Activated T-helper 1 cell treated with Interleukin-2 at 50 U/mL for 16 hours (primary cell): ENCODE results near the gene DHRS13.
"Not testable (repeated sequence)": the region's sequence is repeated elsewhere in the genome, so short reads cannot be mapped to it uniquely, and the experiment has no call there.

Experiments
- DNase-seq: peaks from one replicate; pipeline ENCODE4 v3.0.0-alpha.2; 2020; ENCODE audit warnings: low read depth

DHRS13 gene

GRCh38 chr17:28903546-28903841, 615 bp upstream of the DHRS13 start:
- not testable (repeated sequence) for DNase-seq

- no peak for DNase-seq
Measured at GRCh38 chr17:28901866-28902818, 737 bp downstream of the DHRS13 start.

DNA sequence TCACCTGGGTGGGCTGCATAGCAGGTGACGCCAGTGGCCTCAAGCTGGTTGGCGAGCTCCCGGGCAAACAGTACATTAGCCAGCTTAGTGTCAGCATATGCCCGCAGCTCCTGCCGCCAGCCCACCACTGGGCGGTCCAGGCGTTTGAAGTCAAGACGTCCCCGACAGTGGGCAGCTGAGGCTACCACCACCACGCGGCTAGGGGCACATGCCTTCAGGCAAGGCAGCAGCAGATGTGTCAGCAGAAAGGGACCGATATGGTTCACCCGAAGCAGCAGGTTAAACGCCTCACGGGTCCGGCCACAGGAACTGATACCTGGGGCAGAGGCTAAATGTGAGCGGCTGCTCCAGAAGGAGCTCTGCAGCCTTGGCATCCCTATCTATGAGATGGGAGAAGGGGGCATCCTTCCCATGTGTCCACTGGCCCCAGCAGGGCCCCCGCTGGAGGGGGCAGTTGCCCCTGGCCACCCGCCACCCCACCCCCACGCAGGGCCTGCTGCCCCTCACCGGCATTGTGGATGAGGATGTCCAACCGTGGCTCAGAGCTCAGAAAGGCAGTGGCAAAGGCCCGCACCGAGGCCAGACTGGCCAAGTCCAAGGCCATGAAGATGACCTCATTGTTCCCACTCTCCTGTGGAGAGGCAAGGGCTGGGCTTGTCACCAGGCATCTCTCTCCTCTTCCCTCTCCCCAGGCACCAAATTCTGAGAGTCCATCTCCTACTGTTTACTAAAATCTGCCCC, 1.7 kb downstream of the DHRS13 start:
- DNase-seq, result no peak

GRCh38 chr17:28899212-28899815, 3.6 kb downstream of the DHRS13 start:
- no peak for DNase-seq

GRCh38 chr17:28898527-28898955, 4.3 kb downstream of the DHRS13 start:
- no peak for DNase-seq

GRCh38 chr17:28897769-28898526, 4.9 kb downstream of the DHRS13 start:
- DNase-seq, result no peak

- DNase-seq, result peak; percentile 53
Measured at GRCh38 chr17:28896884-28897768, 5.8 kb downstream of the DHRS13 start, which contains the start of gene FLOT2. TSS of gene FLOT2 (minus strand) at chr17:28897733. CDS start at chr17:28897574, 159 bp downstream.

DNA sequence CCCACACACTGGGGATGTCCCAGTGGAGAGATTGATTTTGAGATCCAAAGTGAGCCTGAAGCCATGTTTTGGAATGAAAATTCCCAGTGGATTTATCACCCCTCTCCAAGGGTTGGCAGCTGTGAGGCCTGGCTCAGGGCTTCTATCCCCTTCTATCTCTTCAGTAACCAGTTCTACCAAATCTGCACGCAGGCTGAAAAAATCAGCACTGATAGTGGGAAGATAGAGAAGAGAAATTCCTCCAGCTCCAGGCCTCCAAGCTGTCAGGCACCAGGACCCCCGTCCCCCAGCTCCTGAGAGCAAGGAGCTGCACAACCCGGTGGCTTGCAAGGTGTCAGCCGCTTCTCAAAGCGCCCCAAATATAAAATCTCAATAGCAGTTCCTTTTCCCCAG, 6.4 kb downstream of the DHRS13 start:
- DNase-seq, result no peak

DNA sequence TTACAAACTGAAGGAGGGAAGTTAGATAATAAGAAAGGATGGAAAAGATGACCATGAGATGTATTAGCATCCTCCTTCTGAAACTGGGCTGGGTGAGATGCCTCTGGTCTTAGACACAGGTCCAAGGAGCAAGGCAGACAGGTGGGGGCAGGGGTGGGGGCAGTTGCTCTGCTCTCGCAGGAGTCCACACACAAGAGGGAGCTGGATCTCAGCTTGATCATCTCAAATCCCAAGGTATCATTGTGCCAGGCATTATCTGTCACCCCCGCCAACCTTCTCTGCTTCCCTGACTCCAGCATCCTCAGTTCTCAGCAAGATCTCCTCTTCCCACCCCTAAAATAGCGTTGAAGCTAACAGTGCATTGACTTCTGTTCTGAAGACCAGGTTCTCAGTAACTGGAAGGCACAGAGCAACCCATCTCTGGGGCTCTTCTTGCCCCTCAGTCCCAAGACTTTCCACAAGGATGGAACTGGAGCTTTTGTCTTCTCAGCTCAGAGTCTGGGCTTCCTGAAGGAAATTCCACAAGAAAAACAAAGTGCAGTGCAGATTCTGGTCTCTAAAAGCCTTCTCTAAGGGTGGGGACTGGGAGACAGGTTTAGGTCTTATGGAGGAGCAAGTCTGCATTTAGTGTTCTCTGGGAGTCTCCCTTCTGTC, 7.0 kb downstream of the DHRS13 start:
- DNase-seq, result no peak

DNA sequence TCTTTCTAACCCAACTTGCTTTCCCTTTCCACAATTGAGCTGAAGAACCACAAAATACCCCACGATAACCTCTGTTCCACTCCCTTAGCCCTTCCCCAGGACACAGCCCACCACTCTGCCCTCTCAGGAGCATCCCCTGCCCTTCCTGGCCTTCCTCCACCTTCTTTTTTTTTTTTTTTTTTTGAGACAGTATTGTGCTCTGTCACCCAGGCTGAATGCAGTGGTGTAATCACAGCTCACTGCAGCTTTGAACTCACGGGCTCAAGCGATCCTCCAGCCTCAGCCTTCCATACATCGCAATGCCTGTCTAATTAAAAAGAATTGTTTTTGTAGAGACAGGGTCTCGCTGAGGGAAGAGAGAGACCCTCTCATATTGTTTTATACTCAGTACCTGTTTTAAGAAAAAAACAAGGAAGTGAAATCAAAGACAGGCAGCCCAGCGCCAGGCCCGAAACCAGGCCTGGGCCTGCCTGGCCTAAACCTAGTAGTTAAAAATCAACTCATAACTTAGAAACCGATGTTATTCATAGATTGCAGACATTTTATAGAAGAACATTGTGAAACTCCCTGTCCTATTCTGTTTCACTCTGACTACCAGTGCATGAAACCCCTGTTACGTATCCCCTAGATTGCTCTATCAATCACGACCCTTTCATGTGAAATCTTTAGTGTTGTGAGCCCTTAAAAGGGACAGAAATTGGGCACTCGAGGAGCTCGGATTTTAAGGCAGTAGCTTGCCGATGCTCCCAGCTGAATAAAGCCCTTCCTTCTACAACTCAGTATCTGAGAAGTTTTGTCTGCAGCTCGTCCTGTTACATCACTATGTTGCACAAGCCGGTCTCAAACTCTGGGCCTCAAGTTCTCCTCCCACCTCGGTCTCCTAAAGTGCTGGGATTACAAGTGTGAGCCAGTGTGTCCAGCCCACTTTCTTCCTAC, 9.4 kb downstream of the DHRS13 start:
- not testable (repeated sequence) for DNase-seq

DNA sequence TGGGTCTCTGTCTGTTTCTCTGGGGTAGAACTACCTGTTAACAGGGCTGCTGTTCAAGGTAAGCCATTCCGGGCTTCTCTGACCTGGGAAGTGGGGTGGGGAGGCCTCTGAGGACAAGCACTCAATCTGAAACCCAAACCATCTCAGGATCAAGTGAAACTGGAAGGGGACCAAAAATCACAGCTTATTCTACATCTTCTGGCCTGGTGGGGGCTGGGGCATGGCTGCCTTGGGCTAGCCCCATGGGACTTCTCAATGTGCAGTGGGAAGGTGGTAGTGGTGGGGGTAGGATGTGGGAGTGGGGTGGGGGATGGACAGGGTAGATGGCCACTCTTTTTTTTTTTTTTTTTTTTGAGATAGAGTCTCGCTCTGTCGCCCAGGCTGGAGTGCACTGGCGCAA, 10.9 kb downstream of the DHRS13 start:
- DNase-seq, result no peak

GRCh38 chr17:28891201-28891600, 11.7 kb downstream of the DHRS13 start:
- DNase-seq, result no peak

GRCh38 chr17:28889996-28890395, 12.9 kb downstream of the DHRS13 start:
- no peak for DNase-seq

DNA sequence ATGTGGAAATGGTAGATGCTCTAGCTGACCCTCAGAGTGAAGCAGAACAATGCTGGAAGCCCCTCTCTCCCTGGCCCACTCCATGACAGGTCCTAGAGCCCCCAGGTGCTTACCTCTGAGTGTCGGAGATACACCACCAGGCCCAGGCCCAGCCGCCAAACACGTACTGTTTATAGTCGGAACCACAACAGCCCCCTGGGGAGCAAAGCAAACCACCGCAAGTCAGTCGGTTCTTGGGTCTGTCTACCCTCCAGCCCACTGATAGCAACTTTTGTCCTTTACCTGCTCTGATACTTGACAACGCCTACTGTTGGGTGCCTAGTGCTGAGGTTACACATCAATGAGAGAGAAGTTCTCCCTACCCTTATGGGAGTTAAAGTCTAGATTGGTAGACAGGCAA, 14.0 kb downstream of the DHRS13 start:
- no peak for DNase-seq

- no peak for DNase-seq
Measured at GRCh38 chr17:28887871-28888471, 14.9 kb downstream of the DHRS13 start.

DNA sequence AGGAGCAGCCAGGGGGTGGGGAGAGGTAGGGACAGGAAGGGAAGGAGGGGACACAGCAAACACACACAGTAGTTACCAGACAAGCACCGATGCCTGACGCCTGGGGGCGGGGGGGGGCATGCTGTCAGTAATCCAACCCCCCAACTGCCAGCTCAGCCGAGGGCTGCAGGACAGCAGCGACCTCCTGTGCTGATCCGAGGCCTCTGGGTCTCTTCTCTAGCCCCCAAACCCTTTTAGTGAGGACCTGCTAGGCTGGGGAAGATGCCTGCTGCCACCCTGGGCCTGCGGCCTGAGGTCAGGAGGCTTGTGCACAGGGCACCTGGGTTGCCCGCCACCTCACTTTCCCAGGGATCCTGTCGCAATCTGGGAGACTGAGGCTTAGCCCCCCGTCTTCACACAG, 16.9 kb downstream of the DHRS13 start:
- DNase-seq, result no peak

DNA sequence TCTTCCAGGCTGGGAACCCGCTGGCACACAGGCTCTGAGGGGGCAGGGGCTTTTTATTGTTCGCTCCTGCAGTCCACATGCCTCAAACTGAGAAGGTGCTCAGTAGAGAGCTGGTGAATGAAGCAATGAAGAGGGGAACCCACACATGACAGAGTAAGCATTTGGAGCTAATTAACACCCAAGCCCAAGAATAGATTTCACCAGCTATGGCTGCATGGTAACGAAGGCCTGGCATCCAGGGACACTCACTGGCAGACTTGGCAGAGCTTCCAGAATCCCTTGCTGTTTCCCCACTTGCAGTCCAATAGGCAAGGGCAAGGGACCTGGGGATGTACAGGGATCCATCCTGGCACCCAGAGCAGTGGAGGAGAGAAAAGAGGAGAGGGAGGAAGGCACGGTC, 17.5 kb downstream of the DHRS13 start:
- no peak for DNase-seq

DNA sequence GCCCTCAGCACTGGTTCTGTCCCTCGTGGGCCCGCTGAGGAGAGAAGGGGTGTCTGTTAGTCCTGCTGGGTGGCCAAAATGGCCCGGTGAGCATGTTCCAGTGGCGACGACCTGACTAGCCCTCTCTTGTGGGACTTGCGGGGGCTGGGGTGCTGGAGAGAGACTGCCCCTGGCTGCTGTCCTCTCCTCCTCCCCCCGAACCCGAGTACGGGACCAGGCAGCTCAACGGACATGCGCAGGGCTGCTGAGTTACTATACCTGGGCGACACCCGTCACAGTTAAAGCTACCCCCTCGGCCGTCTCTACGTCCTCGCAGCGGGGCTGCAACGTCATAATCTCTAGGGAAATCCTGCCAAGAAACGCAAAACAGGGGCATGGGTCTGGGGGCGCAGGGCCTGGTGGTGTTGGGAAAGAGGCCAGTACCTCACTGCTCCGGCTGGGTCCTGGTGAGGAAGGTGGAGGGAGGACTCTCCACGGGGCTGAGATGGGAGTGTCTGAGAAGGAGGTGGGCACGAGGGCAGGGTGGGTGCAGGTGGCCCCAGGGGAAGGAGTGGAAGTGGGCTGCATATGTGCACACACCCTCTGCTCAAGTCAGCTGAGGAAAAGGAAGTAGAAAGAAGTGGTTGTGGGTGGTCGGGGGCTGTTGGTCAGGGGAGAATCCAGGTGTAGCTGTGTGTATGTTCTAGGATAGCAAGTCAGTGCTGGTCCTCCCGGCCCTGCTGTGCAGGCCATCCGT, 18.7 kb downstream of the DHRS13 start:
- no peak for DNase-seq
